Measurements from ENCODE around the gene CPB1.

The CPB1 gene

GRCh38 chr3:148800414-148800813, 27.2 kb upstream of the CPB1 start:
- DNase-seq, result no peak
- H4K8ac ChIP-seq (ENCODE audit: low read length), result no peak overlapping the region
- H3K4ac ChIP-seq (ENCODE audit: low read depth in 1 of 2, low read length in 2 of 2), result no peak overlapping the region
- no peaks in the 10 kb centered on the region for H3K4me1 ChIP-seq (ENCODE audit: control insufficient read depth, insufficient read depth, low read depth, low read length)
- H3K9ac ChIP-seq (ENCODE audit: low read length), result no peak overlapping the region
- H2BK12ac ChIP-seq (ENCODE audit: low read length in 2 of 2), result no peak overlapping the region
- H2BK15ac ChIP-seq (ENCODE audit: low read depth, poor library complexity, severe bottlenecking), result no peak overlapping the region
- no peak overlapping the region for H2BK120ac ChIP-seq (ENCODE audit: low read depth, low read length)
- H3K79me1 ChIP-seq (replicated peaks; ENCODE audit: low read length, poor library complexity, severe bottlenecking), result no peaks in the 10 kb centered on the region
- H3K23ac ChIP-seq (ENCODE audit: low read length in 2 of 2), result no peak overlapping the region
- no peak overlapping the region for H2BK5ac ChIP-seq (ENCODE audit: low read depth, low read length, poor library complexity, severe bottlenecking)
- H3K18ac ChIP-seq (ENCODE audit: low read depth in 1 of 2, low read length in 2 of 2), result no peak overlapping the region
- H3K9me3 ChIP-seq (ENCODE audit: control insufficient read depth, low read length), result no peaks in the 10 kb centered on the region
- H2AFZ ChIP-seq (ENCODE audit: low read depth, low read length), result no peak overlapping the region
- no peak overlapping the region for H3K4me3 ChIP-seq (ENCODE audit: insufficient read depth in 1 of 2, low read depth in 1 of 2, low read length in 2 of 2)
- no peak overlapping the region for H3K14ac ChIP-seq (ENCODE audit: low read length in 2 of 2)
- WGBS, result no CpG with 5 or more reads among the region's 1 CpG
- no peak overlapping the region for H3K4me2 ChIP-seq (ENCODE audit: low read length, poor library complexity, severe bottlenecking)
- no peaks in the 10 kb centered on the region for H3K36me3 ChIP-seq (ENCODE audit: control insufficient read depth in 1 of 2, insufficient read depth in 2 of 2, low read depth in 1 of 2, low read length in 2 of 2)
- H4K91ac ChIP-seq (ENCODE audit: low read length), result no peak overlapping the region
- no peak overlapping the region for H2AK5ac ChIP-seq (ENCODE audit: low read length, severe bottlenecking)
- H3K27me3 ChIP-seq (ENCODE audit: control insufficient read depth in 1 of 2, insufficient read depth in 1 of 2, low read length in 2 of 2), result no peaks in the 10 kb centered on the region
- H3K27ac ChIP-seq (ENCODE audit: low read length, poor library complexity, severe bottlenecking), result no peak overlapping the region

- Histone ChIP-seq H2AFZ (ENCODE audit: low read depth, low read length) (no peak overlapping the region), H4K91ac (ENCODE audit: low read length) (no peak overlapping the region), H3K14ac (ENCODE audit: low read length in 2 of 2) (no peak overlapping the region), H2BK5ac (ENCODE audit: low read depth, low read length, poor library complexity, severe bottlenecking) (no peak overlapping the region), H3K9ac (ENCODE audit: low read length) (no peak overlapping the region), H3K4ac (ENCODE audit: low read depth in 1 of 2, low read length in 2 of 2) (no peak overlapping the region), H3K23ac (ENCODE audit: low read length in 2 of 2) (no peak overlapping the region), H3K4me3 (ENCODE audit: insufficient read depth in 1 of 2, low read depth in 1 of 2, low read length in 2 of 2) (no peak overlapping the region), H3K27ac (ENCODE audit: low read length, poor library complexity, severe bottlenecking) (no peak overlapping the region), H2BK12ac (ENCODE audit: low read length in 2 of 2) (no peak overlapping the region), H2BK15ac (ENCODE audit: low read depth, poor library complexity, severe bottlenecking) (no peak overlapping the region), H2AK5ac (ENCODE audit: low read length, severe bottlenecking) (no peak overlapping the region), H3K27me3 (ENCODE audit: control insufficient read depth in 1 of 2, insufficient read depth in 1 of 2, low read length in 2 of 2) (peaks cover 0 to 4% of the 10 kb centered on the region in 2 experiments), H3K36me3 (ENCODE audit: control insufficient read depth in 1 of 2, insufficient read depth in 2 of 2, low read depth in 1 of 2, low read length in 2 of 2) (no peaks in the 10 kb centered on the region), H3K79me1 (replicated peaks; ENCODE audit: low read length, poor library complexity, severe bottlenecking) (no peaks in the 10 kb centered on the region), H3K9me3 (ENCODE audit: control insufficient read depth, low read length) (no peaks in the 10 kb centered on the region), H3K4me1 (ENCODE audit: control insufficient read depth, insufficient read depth, low read depth, low read length) (no peaks in the 10 kb centered on the region), H3K4me2 (ENCODE audit: low read length, poor library complexity, severe bottlenecking) (no peak overlapping the region), H2BK120ac (ENCODE audit: low read depth, low read length) (no peak overlapping the region), H4K8ac (ENCODE audit: low read length) (no peak overlapping the region), H3K18ac (ENCODE audit: low read depth in 1 of 2, low read length in 2 of 2) (no peak overlapping the region)
- WGBS, result 77% methylated on average over 2 of the region's 2 CpGs
- DNase-seq, result no peak
Observed at GRCh38 chr3:148809835-148810234, 17.8 kb upstream of the CPB1 start.

- WGBS, result 87% methylated on average over 11 of the region's 11 CpGs
- no peaks in the 10 kb centered on the region for H3K36me3 ChIP-seq (ENCODE audit: control insufficient read depth in 1 of 2, insufficient read depth in 2 of 2, low read depth in 1 of 2, low read length in 2 of 2)
- no peak for DNase-seq
- H4K8ac ChIP-seq (ENCODE audit: low read length), result no peak overlapping the region
- no peak overlapping the region for H2BK12ac ChIP-seq (ENCODE audit: low read length in 2 of 2)
- H3K4ac ChIP-seq (ENCODE audit: low read depth in 1 of 2, low read length in 2 of 2), result no peak overlapping the region
- H3K18ac ChIP-seq (ENCODE audit: low read depth in 1 of 2, low read length in 2 of 2), result no peak overlapping the region
- H3K27me3 ChIP-seq (ENCODE audit: control insufficient read depth in 1 of 2, insufficient read depth in 1 of 2, low read length in 2 of 2), result no peaks in the 10 kb centered on the region
- no peaks in the 10 kb centered on the region for H3K4me1 ChIP-seq (ENCODE audit: control insufficient read depth, insufficient read depth, low read depth, low read length)
- H3K79me1 ChIP-seq (replicated peaks; ENCODE audit: low read length, poor library complexity, severe bottlenecking), result no peaks in the 10 kb centered on the region
- no peak overlapping the region for H2AFZ ChIP-seq (ENCODE audit: low read depth, low read length)
- no peak overlapping the region for H3K4me2 ChIP-seq (ENCODE audit: low read length, poor library complexity, severe bottlenecking)
- H3K27ac ChIP-seq (ENCODE audit: low read length, poor library complexity, severe bottlenecking), result no peak overlapping the region
- no peak overlapping the region for H3K23ac ChIP-seq (ENCODE audit: low read length in 2 of 2)
- no peak overlapping the region for H3K14ac ChIP-seq (ENCODE audit: low read length in 2 of 2)
- no peak overlapping the region for H2BK120ac ChIP-seq (ENCODE audit: low read depth, low read length)
- no peak overlapping the region for H3K9ac ChIP-seq (ENCODE audit: low read length)
- no peaks in the 10 kb centered on the region for H3K9me3 ChIP-seq (ENCODE audit: control insufficient read depth, low read length)
- no peak overlapping the region for H4K91ac ChIP-seq (ENCODE audit: low read length)
- H2BK15ac ChIP-seq (ENCODE audit: low read depth, poor library complexity, severe bottlenecking), result no peak overlapping the region
- H2AK5ac ChIP-seq (ENCODE audit: low read length, severe bottlenecking), result no peak overlapping the region
- H3K4me3 ChIP-seq (ENCODE audit: insufficient read depth in 1 of 2, low read depth in 1 of 2, low read length in 2 of 2), result no peak overlapping the region
- no peak overlapping the region for H2BK5ac ChIP-seq (ENCODE audit: low read depth, low read length, poor library complexity, severe bottlenecking)
Observed at GRCh38 chr3:148815316-148816110, 12.1 kb upstream of the CPB1 start.

GRCh38 chr3:148816427-148816826, 11.2 kb upstream of the CPB1 start:
- H2BK12ac ChIP-seq (ENCODE audit: low read length in 2 of 2), result no peak overlapping the region
- no peak overlapping the region for H3K14ac ChIP-seq (ENCODE audit: low read length in 2 of 2)
- H4K8ac ChIP-seq (ENCODE audit: low read length), result no peak overlapping the region
- no peak overlapping the region for H2AK5ac ChIP-seq (ENCODE audit: low read length, severe bottlenecking)
- H4K91ac ChIP-seq (ENCODE audit: low read length), result no peak overlapping the region
- no peak overlapping the region for H2AFZ ChIP-seq (ENCODE audit: low read depth, low read length)
- H3K27ac ChIP-seq (ENCODE audit: low read length, poor library complexity, severe bottlenecking), result no peak overlapping the region
- no peak overlapping the region for H3K4me2 ChIP-seq (ENCODE audit: low read length, poor library complexity, severe bottlenecking)
- H3K4me3 ChIP-seq (ENCODE audit: insufficient read depth in 1 of 2, low read depth in 1 of 2, low read length in 2 of 2), result no peak overlapping the region
- H3K4ac ChIP-seq (ENCODE audit: low read depth in 1 of 2, low read length in 2 of 2), result no peak overlapping the region
- H2BK15ac ChIP-seq (ENCODE audit: low read depth, poor library complexity, severe bottlenecking), result no peak overlapping the region
- H3K9ac ChIP-seq (ENCODE audit: low read length), result no peak overlapping the region
- 97% methylated on average over 2 of the region's 2 CpGs for WGBS
- no peak for DNase-seq
- no peak overlapping the region for H2BK120ac ChIP-seq (ENCODE audit: low read depth, low read length)
- H3K23ac ChIP-seq (ENCODE audit: low read length in 2 of 2), result no peak overlapping the region
- H3K36me3 ChIP-seq (ENCODE audit: control insufficient read depth in 1 of 2, insufficient read depth in 2 of 2, low read depth in 1 of 2, low read length in 2 of 2), result no peaks in the 10 kb centered on the region
- no peaks in the 10 kb centered on the region for H3K27me3 ChIP-seq (ENCODE audit: control insufficient read depth in 1 of 2, insufficient read depth in 1 of 2, low read length in 2 of 2)
- no peak overlapping the region for H3K18ac ChIP-seq (ENCODE audit: low read depth in 1 of 2, low read length in 2 of 2)
- no peaks in the 10 kb centered on the region for H3K4me1 ChIP-seq (ENCODE audit: control insufficient read depth, insufficient read depth, low read depth, low read length)
- no peaks in the 10 kb centered on the region for H3K79me1 ChIP-seq (replicated peaks; ENCODE audit: low read length, poor library complexity, severe bottlenecking)
- H2BK5ac ChIP-seq (ENCODE audit: low read depth, low read length, poor library complexity, severe bottlenecking), result no peak overlapping the region
- H3K9me3 ChIP-seq (ENCODE audit: control insufficient read depth, low read length), result no peaks in the 10 kb centered on the region

Measured in mesenchymal stem cell (in vitro differentiated cells and primary cell).